SIG-M5 treated with dmso at 0.1 percent for 504 hours (cell line): ENCODE data around the gene TNNC1.
A peak's percentile ranks its signal among the peaks of the same experiment; 100 is the strongest.

Experiments
- DNase-seq: peaks from one replicate; lab custom pipeline; 2025; ENCODE audit not compliant: unreplicated experiment; lab: John Stamatoyannopoulos, UW

The TNNC1 gene

GRCh38 chr3:52458770-52459545, 5.1 kb upstream of the TNNC1 start:
- no peak for DNase-seq

GRCh38 chr3:52458031-52458760, 4.4 kb upstream of the TNNC1 start:
- no peak for DNase-seq

GRCh38 chr3:52456800-52457183, 3.0 kb upstream of the TNNC1 start:
- DNase-seq, result no peak

GRCh38 chr3:52456169-52456799, 2.4 kb upstream of the TNNC1 start:
- DNase-seq, result no peak

GRCh38 chr3:52455283-52456168, 1.7 kb upstream of the TNNC1 start, which contains the start of gene NISCH:
NISCH (plus strand) TSS chr3:52455604; CDS start chr3:52455642, 38 bp downstream.
- DNase-seq, result peak; percentile 72

- no peak for DNase-seq
Observed at GRCh38 chr3:52454938-52455282, 1.1 kb upstream of the TNNC1 start.

- no peak for DNase-seq
Observed at GRCh38 chr3:52454250-52454937, 553 bp upstream of the TNNC1 start.

GRCh38 chr3:52452570-52453221, 1.1 kb downstream of the TNNC1 start:
- DNase-seq, result no peak

- no peak for DNase-seq
Observed at GRCh38 chr3:52452126-52452525, 1.7 kb downstream of the TNNC1 start.

GRCh38 chr3:52451237-52452083, 2.4 kb downstream of the TNNC1 start:
- DNase-seq, result no peak

GRCh38 chr3:52450489-52451236, 3.2 kb downstream of the TNNC1 start:
- DNase-seq, result no peak

GRCh38 chr3:52447512-52448355, 6.1 kb downstream of the TNNC1 start:
- no peak for DNase-seq

GRCh38 chr3:52446631-52447511, 7.0 kb downstream of the TNNC1 start:
- DNase-seq, result peak; percentile 76

GRCh38 chr3:52446042-52446441, 7.8 kb downstream of the TNNC1 start:
- no peak for DNase-seq

- DNase-seq, result peak; percentile 79
Observed at GRCh38 chr3:52444860-52445793, 8.7 kb downstream of the TNNC1 start, which contains the start of gene SEMA3G. SEMA3G (minus strand) TSS chr3:52445103; CDS start chr3:52445027, 76 bp downstream.
